ENCODE measurements around the gene ZNF440.
A peak's percentile ranks its signal among the peaks of the same experiment; 100 is the strongest.
"Not testable (repeated sequence)": the region's sequence is repeated elsewhere in the genome, so short reads cannot be mapped to it uniquely, and the experiment has no call there.

Gene ZNF440

GRCh38 chr19:11798391-11799330 lies 15.4 kb upstream of the ZNF440 start, which contains the start of gene ZNF491:
Gene ZNF491, plus strand, starts transcription at chr19:11798523. Its CDS starts 7,431 bp downstream, at chr19:11805954.
- H3K27me3 Mint-ChIP-seq: no peaks in the 10 kb centered on the region
- no peaks in the 10 kb centered on the region for H3K36me3 Mint-ChIP-seq
- H3K4me1 Mint-ChIP-seq: peaks cover 24% of the 10 kb centered on the region
- peak within 1 kb of the TSS; percentile 96 for H3K4me3 Mint-ChIP-seq
- peak; percentile 100 for ATAC-seq
- peaks cover 7% of the 10 kb centered on the region for H3K9me3 Mint-ChIP-seq
- peak within 1 kb of the TSS; percentile 83 for H3K27ac Mint-ChIP-seq

GRCh38 chr19:11806354-11807098 lies 7.5 kb upstream of the ZNF440 start:
- Mint-ChIP-seq H3K36me3 (peaks cover 9% of the 10 kb centered on the region), H3K4me1 (no peaks in the 10 kb centered on the region), H3K27ac (no peak overlapping the region), H3K4me3 (no peak overlapping the region), H3K9me3 (peaks cover 7% of the 10 kb centered on the region), H3K27me3 (no peaks in the 10 kb centered on the region)
- no peak for ATAC-seq

- H3K36me3 Mint-ChIP-seq: peaks cover 9% of the 10 kb centered on the region
- H3K4me3 Mint-ChIP-seq: no peak overlapping the region
- no peak for ATAC-seq
- H3K4me1 Mint-ChIP-seq: no peaks in the 10 kb centered on the region
- peaks cover 7% of the 10 kb centered on the region for H3K9me3 Mint-ChIP-seq
- no peaks in the 10 kb centered on the region for H3K27me3 Mint-ChIP-seq
- no peak overlapping the region for H3K27ac Mint-ChIP-seq
Measured at GRCh38 chr19:11807099-11807380, 7.0 kb upstream of the ZNF440 start.

GRCh38 chr19:11813703-11814028 lies 407 bp upstream of the ZNF440 start:
- Mint-ChIP-seq H3K27ac (peak overlapping the region; percentile 88), H3K27me3 (no peaks in the 10 kb centered on the region), H3K4me1 (peaks cover 24% of the 10 kb centered on the region), H3K9me3 (no peaks in the 10 kb centered on the region), H3K36me3 (no peaks in the 10 kb centered on the region), H3K4me3 (peak overlapping the region; percentile 90)
- ATAC-seq: peak; percentile 73

- Mint-ChIP-seq H3K27me3 (no peaks in the 10 kb centered on the region), H3K4me1 (peaks cover 24% of the 10 kb centered on the region), H3K4me3 (peak overlapping the region; percentile 90), H3K36me3 (no peaks in the 10 kb centered on the region), H3K9me3 (no peaks in the 10 kb centered on the region), H3K27ac (peak overlapping the region; percentile 88)
- ATAC-seq: no peak
Measured at GRCh38 chr19:11814700-11815035, 595 bp downstream of the ZNF440 start.

GRCh38 chr19:11821474-11822109 lies 7.5 kb downstream of the ZNF440 start:
- H3K9me3 Mint-ChIP-seq: peaks cover 3% of the 10 kb centered on the region
- H3K36me3 Mint-ChIP-seq: peaks cover 31% of the 10 kb centered on the region
- H3K27me3 Mint-ChIP-seq: no peaks in the 10 kb centered on the region
- peaks cover 24% of the 10 kb centered on the region for H3K4me1 Mint-ChIP-seq
- no peak overlapping the region for H3K4me3 Mint-ChIP-seq
- no peak for ATAC-seq
- H3K27ac Mint-ChIP-seq: no peak overlapping the region

- Mint-ChIP-seq H3K27ac (peak overlapping the region; percentile 24), H3K4me1 (peaks cover 16% of the 10 kb centered on the region), H3K9me3 (peaks cover 19% of the 10 kb centered on the region), H3K36me3 (peaks cover 59% of the 10 kb centered on the region)
- not testable (repeated sequence) for H3K4me3 Mint-ChIP-seq, H3K27me3 Mint-ChIP-seq
- ATAC-seq: peak; percentile 78
Measured at GRCh38 chr19:11828957-11829876, 15.1 kb downstream of the ZNF440 start.

GRCh38 chr19:11832253-11832912 lies 18.3 kb downstream of the ZNF440 start:
- Mint-ChIP-seq H3K27ac (no peak overlapping the region), H3K27me3 (no peaks in the 10 kb centered on the region), H3K36me3 (peaks cover 53% of the 10 kb centered on the region), H3K4me3 (no peak overlapping the region), H3K4me1 (peaks cover 16% of the 10 kb centered on the region), H3K9me3 (peaks cover 16% of the 10 kb centered on the region)
- ATAC-seq: no peak

- Mint-ChIP-seq H3K36me3 (peaks cover 53% of the 10 kb centered on the region), H3K27me3 (no peaks in the 10 kb centered on the region), H3K9me3 (peaks cover 16% of the 10 kb centered on the region), H3K27ac (no peak overlapping the region), H3K4me3 (no peak overlapping the region), H3K4me1 (peaks cover 16% of the 10 kb centered on the region)
- ATAC-seq: no peak
Measured at GRCh38 chr19:11833541-11833940, 19.5 kb downstream of the ZNF440 start.

- H3K4me1 Mint-ChIP-seq: not testable (repeated sequence)
Measured at GRCh38 chr19:11835626-11836066, 21.6 kb downstream of the ZNF440 start.

GRCh38 chr19:11843722-11844121 lies 29.6 kb downstream of the ZNF440 start:
- peaks cover 14% of the 10 kb centered on the region for H3K4me1 Mint-ChIP-seq
- no peak overlapping the region for H3K27ac Mint-ChIP-seq
- H3K4me3 Mint-ChIP-seq: no peak overlapping the region

More at GRCh38 chr19:11835626-11836066, 21.6 kb downstream of the ZNF440 start:
- not testable (repeated sequence) for ATAC-seq, H3K27me3 Mint-ChIP-seq, H3K27ac Mint-ChIP-seq, H3K4me3 Mint-ChIP-seq
- Mint-ChIP-seq H3K36me3 (peaks cover 40% of the 10 kb centered on the region), H3K9me3 (peaks cover 13% of the 10 kb centered on the region)

GRCh38 chr19:11847615-11848014 lies 33.5 kb downstream of the ZNF440 start:
- Mint-ChIP-seq H3K36me3 (peaks cover 14% of the 10 kb centered on the region), H3K27ac (peak overlapping the region; percentile 82), H3K4me1 (peaks cover 36% of the 10 kb centered on the region)
- not testable (repeated sequence) for ATAC-seq, H3K4me3 Mint-ChIP-seq, H3K9me3 Mint-ChIP-seq, H3K27me3 Mint-ChIP-seq

More at GRCh38 chr19:11843722-11844121, 29.6 kb downstream of the ZNF440 start:
- no peaks in the 10 kb centered on the region for H3K9me3 Mint-ChIP-seq
- ATAC-seq: no peak
- no peaks in the 10 kb centered on the region for H3K36me3 Mint-ChIP-seq
- H3K27me3 Mint-ChIP-seq: no peaks in the 10 kb centered on the region

- no peak for ATAC-seq
- H3K4me1 Mint-ChIP-seq: peaks cover 36% of the 10 kb centered on the region
- H3K9me3 Mint-ChIP-seq: no peaks in the 10 kb centered on the region
- peak overlapping the region; percentile 89 for H3K4me3 Mint-ChIP-seq
- H3K27me3 Mint-ChIP-seq: no peaks in the 10 kb centered on the region
- H3K36me3 Mint-ChIP-seq: peaks cover 14% of the 10 kb centered on the region
- H3K27ac Mint-ChIP-seq: peak overlapping the region; percentile 82
Measured at GRCh38 chr19:11848200-11848593, 34.1 kb downstream of the ZNF440 start.

Data from stimulated activated memory B cell treated with anti-CD40 and anti-IgM and Interleukin-4, amounts not matched to agents 10 μg/mL and 1 μg/mL and 100 μg/mL, for 72 hours (primary cell).